ENCODE data around the gene PTPRB.

Gene PTPRB

DNA sequence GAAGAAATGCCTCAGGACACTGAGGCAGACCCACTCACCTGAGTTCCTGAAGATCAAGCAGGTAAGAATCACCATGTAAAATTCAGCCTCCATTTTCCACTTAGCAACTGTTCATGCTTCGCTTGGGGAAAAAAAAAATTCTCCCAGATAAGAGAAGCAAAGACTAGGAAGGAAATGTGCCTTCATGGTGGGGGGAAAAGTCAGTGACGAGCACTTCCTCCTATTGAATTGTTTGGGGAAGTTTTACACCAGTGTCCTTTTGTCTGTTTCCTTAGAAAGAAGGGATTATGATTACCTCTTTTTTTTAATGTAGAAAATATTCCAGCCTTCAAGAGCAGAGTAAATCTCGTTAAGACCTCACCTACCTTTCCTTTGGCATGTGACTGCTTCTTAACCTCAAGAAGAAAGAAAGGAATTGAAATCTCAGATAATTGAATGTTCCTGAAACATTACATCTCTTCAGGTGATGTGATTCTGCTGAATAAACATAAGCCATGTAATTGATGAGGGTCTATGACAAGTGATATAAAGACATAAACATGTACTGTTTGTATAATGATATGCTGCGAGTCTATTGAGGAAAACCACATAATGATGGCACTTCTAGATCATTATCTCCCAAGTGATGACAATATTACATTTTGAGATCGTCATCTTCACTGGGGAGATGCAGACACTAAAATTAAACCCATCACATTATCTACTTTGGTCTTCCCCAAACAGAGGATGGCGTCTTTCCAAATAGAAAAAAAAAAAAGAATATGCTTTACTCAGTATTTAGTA, at the start of gene PTPRB:
Gene PTPRB (minus strand): TSS at position 127 of the 783 bp plus-strand sequence. CDS start 34 bp downstream, at position 93.
- no peak for FAIRE-seq

GRCh38 chr12:70686907-70687306, 49.7 kb upstream of the PTPRB start:
- no peak for FAIRE-seq

GRCh38 chr12:70686299-70686698, 49.1 kb upstream of the PTPRB start:
- no peak for FAIRE-seq

GRCh38 chr12:70683976-70684375, 46.7 kb upstream of the PTPRB start:
- no peak for FAIRE-seq

- FAIRE-seq, result no peak
These were observed 34.5 kb upstream of the PTPRB start for GRCh38 chr12:70671698-70672097.

GRCh38 chr12:70670948-70671347, 33.7 kb upstream of the PTPRB start:
- FAIRE-seq, result no peak

GRCh38 chr12:70667253-70667652, 30.0 kb upstream of the PTPRB start:
- no peak for FAIRE-seq

- FAIRE-seq, result no peak
These were observed 29.1 kb upstream of the PTPRB start for GRCh38 chr12:70666364-70666763.

DNA sequence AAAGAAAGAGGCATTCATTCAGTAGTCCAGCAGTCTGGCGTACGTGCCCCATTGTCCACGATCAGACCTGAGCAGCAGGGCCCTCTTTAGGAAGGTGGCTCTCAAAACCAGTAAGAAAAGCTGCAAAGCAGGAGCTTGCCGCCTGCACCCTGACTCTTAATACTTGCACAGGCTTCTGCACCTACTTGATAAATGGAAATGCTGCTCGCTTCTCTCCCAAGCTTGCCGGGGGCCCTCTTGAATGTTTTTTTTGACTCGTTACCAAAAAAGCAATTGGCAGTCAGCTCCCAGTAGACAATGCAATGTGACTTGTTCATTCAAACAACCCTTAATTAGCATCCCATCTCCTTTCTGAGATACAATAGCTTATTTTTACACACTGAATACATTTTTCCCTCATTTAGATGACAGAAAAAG, 27.2 kb upstream of the PTPRB start:
- no peak for FAIRE-seq

- FAIRE-seq, result no peak
These were observed 26.6 kb upstream of the PTPRB start for GRCh38 chr12:70663838-70664237.

GRCh38 chr12:70661466-70662161, 24.4 kb upstream of the PTPRB start:
- no peak for FAIRE-seq

GRCh38 chr12:70660620-70661219, 23.5 kb upstream of the PTPRB start:
- FAIRE-seq, result no peak

GRCh38 chr12:70660002-70660604, 22.9 kb upstream of the PTPRB start:
- FAIRE-seq, result no peak

DNA sequence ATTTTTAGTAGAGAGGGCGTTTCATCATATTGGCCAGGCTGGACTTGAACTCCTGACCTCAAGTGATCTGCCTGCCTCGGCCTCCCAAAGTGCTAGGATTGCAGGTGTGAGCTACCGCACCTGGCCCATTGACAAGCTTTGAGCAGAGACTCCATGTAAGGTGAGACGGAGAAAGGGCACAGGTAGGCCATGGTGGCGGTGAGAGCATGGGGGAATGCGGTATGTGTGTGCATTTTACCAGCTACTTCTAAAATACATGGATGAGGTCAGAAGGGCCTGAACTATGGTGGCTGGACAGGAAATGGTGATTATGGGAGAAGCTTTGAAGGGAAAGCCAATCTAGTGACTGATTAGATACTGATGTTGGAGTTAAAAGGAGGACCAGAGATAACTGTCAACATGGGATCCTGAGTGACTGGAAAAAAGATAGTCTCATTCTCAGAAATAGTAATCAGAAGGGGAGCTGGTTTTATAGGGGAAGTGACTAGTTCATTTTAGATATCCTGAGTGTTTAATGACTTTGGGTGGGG, 21.9 kb upstream of the PTPRB start:
- no peak for FAIRE-seq

GRCh38 chr12:70657616-70658286, 20.5 kb upstream of the PTPRB start:
- FAIRE-seq, result no peak

- FAIRE-seq, result no peak
These were observed 15.2 kb upstream of the PTPRB start for GRCh38 chr12:70652451-70652850.

- FAIRE-seq, result no peak
These were observed 11.6 kb upstream of the PTPRB start for GRCh38 chr12:70648831-70649230.

DNA sequence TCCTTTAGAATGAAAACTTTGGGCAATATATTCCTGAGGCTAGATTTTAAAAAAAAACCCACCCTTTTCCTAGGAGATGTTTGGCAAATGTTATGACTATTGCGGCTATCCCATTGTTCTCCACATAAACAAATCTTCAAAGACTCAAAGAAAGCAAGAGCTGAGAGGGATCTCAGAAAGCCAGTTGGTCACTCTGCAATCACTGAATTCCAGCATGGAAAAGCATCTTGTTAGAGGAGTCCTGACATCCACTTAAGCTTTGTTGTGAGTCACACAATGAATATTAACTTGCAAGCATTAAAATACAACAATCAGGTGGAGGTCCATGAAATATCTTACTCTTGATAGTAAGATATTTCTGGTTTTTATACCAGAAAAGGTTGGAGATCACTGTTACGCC, 11.0 kb upstream of the PTPRB start:
- FAIRE-seq, result no peak

DNA sequence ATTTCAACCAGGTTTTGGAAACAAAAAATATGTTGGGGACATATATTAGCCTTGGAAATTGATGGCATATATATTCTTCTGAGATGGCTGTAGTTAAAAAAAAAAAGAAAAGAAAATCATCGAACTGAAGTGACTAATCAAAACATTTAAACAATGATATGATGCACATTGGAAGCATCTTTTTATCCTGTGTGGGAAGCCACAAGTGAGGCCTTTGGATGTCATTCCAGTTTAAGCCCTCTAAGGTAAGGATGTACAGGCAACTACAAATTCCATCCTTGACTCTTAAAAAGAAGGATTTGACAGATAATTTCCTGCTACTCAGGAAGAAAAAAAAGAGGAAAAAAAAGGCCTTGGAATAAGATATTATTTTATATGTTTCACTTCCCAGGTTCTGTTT, 9.6 kb upstream of the PTPRB start:
- FAIRE-seq, result no peak

GRCh38 chr12:70645494-70646317, 8.5 kb upstream of the PTPRB start:
- FAIRE-seq, result no peak

DNA sequence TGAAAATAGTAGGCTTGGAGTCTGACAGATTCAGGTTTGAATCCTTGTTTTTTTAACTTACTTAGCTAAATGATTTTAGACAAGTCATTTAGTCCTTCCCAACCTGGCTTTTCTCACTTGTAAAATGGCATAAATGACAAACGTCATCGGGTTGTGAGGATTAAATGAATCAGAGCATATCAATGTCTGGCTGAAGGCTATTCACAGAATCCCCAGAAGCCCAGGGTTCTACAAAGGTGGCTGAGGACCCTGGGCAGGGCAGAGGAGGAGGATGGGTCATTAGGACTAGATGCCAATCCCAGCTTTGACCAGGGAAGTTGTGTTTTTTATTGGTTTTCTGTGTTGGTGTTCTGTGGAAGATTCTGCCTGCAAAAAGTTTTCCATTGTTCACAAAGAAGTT, 7.6 kb upstream of the PTPRB start:
- FAIRE-seq, result no peak

GRCh38 chr12:70643939-70644338, 6.7 kb upstream of the PTPRB start:
- no peak for FAIRE-seq
